ENCODE measurements around the gene LRRC39. TPM values are rescaled to one million over a fixed set of nuclear protein-coding genes. Genes with fewer than 3 reads are reported as not detected.

The LRRC39 gene
- 1 to 10 TPM in 1 of 4 donors, under 1 TPM in 3; 0.45 to 3.7 (median 0.73) TPM for total RNA-seq

DNA sequence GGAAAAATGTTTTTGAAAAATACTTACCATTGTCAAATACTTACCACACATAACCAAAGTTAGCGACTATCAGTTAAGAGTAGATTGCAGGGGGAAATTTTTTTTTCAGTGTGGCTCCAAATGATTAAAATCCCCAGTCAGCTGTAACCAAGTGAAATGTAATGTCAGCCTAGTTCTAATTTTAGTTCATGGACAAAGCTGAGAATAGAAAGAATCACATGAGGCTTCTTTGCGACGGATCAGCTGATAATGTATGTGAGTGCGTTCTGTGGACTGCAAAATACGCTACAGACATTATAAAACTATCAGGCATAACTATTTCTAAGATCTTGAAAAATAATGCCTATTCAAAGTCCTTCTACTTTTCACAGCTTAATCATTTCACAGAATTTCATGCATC lies at the start of gene LRRC39:
LRRC39 (minus strand) TSS at position 166 of the 400 bp plus-strand sequence. CDS start 9,740 bp downstream, outside the sequence.
- Histone ChIP-seq H3K4me3 (no peak within 1 kb of the TSS), H3K9me3 (no peaks in the 10 kb centered on the region), H3K27me3 (no peaks in the 10 kb centered on the region), H3K36me3 (no peaks in the 10 kb centered on the region), H3K4me1 (no peaks in the 10 kb centered on the region), H3K27ac (no peak within 1 kb of the TSS)
- WGBS = 69% methylated on average over 5 of the region's 5 CpGs
- TF ChIP-seq POLR2A (IDR thresholded peaks at IDR 0.05) (no peak), EP300 (IDR thresholded peaks at IDR 0.05) (no peak), POLR2AphosphoS5 (IDR thresholded peaks at IDR 0.05) (no peak)
- TF ChIP-seq, protein P1, sequence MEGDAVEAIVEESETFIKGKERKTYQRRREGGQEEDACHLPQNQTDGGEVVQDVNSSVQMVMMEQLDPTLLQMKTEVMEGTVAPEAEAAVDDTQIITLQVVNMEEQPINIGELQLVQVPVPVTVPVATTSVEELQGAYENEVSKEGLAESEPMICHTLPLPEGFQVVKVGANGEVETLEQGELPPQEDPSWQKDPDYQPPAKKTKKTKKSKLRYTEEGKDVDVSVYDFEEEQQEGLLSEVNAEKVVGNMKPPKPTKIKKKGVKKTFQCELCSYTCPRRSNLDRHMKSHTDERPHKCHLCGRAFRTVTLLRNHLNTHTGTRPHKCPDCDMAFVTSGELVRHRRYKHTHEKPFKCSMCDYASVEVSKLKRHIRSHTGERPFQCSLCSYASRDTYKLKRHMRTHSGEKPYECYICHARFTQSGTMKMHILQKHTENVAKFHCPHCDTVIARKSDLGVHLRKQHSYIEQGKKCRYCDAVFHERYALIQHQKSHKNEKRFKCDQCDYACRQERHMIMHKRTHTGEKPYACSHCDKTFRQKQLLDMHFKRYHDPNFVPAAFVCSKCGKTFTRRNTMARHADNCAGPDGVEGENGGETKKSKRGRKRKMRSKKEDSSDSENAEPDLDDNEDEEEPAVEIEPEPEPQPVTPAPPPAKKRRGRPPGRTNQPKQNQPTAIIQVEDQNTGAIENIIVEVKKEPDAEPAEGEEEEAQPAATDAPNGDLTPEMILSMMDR (IDR thresholded peaks at IDR 0.05) = no peak
- no peak for DNase-seq (ENCODE audit: low spot score in 2 of 2)

GRCh38 chr1:100222428-100222827 lies 44.4 kb upstream of the LRRC39 start:
- no peak overlapping the region for H3K27ac ChIP-seq
- DNase-seq (ENCODE audit: low spot score in 2 of 2) = no peak
- no peaks in the 10 kb centered on the region for H3K4me1 ChIP-seq
- no peak overlapping the region for H3K4me3 ChIP-seq
- H3K9me3 ChIP-seq = no peaks in the 10 kb centered on the region
- H3K36me3 ChIP-seq = peaks cover 21% of the 10 kb centered on the region
- no peaks in the 10 kb centered on the region for H3K27me3 ChIP-seq
- TF ChIP-seq, protein P1 (IDR thresholded peaks at IDR 0.05) = no peak
- TF ChIP-seq POLR2AphosphoS5 (IDR thresholded peaks at IDR 0.05) = no peak
- no peak for TF ChIP-seq POLR2A (IDR thresholded peaks at IDR 0.05)
- TF ChIP-seq EP300 (IDR thresholded peaks at IDR 0.05) = no peak

- Histone ChIP-seq H3K27ac (no peak overlapping the region), H3K4me3 (no peak overlapping the region), H3K9me3 (no peaks in the 10 kb centered on the region), H3K36me3 (peaks cover 36% of the 10 kb centered on the region), H3K4me1 (no peaks in the 10 kb centered on the region), H3K27me3 (no peaks in the 10 kb centered on the region)
- TF ChIP-seq EP300 (IDR thresholded peaks at IDR 0.05) (no peak), POLR2A (IDR thresholded peaks at IDR 0.05) (no peak), POLR2AphosphoS5 (IDR thresholded peaks at IDR 0.05) (no peak)
- TF ChIP-seq, protein P1 (IDR thresholded peaks at IDR 0.05) = no peak
- DNase-seq (ENCODE audit: low spot score in 2 of 2) = no peak
- 100% methylated on average over 2 of the region's 2 CpGs for WGBS
Measured at GRCh38 chr1:100219883-100220282, 41.8 kb upstream of the LRRC39 start.

DNA sequence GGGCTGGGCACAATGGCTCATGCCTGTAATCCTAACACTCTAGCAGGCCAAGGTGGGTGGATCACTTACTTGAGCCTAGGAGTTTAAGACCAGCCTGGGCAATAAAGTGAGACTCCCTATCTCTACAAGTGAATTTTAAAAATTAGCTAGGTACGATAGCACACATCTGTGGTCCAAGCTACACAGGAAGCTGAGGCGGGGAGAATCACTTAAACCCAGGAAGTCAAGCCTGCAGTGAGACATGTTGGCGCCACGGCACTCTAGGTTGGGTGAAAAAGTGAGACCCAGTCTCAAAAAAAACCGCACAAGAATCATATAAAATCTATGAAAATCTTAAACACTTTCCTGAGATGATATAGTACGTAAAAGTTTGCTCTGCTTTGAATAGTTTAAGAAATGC lies 41.4 kb upstream of the LRRC39 start:
- Histone ChIP-seq H3K4me3 (no peak overlapping the region), H3K27ac (no peak overlapping the region), H3K36me3 (peaks cover 40% of the 10 kb centered on the region), H3K9me3 (no peaks in the 10 kb centered on the region), H3K4me1 (no peaks in the 10 kb centered on the region), H3K27me3 (no peaks in the 10 kb centered on the region)
- 95% methylated on average over 5 of the region's 6 CpGs for WGBS
- no peak for DNase-seq (ENCODE audit: low spot score in 2 of 2)
- TF ChIP-seq, protein P1 (IDR thresholded peaks at IDR 0.05) = no peak
- TF ChIP-seq EP300 (IDR thresholded peaks at IDR 0.05) (no peak), POLR2AphosphoS5 (IDR thresholded peaks at IDR 0.05) (no peak), POLR2A (IDR thresholded peaks at IDR 0.05) (no peak)

- H3K4me3 ChIP-seq = no peak overlapping the region
- no peak for TF ChIP-seq POLR2A (IDR thresholded peaks at IDR 0.05)
- no peak for TF ChIP-seq POLR2AphosphoS5 (IDR thresholded peaks at IDR 0.05)
- TF ChIP-seq, protein P1 (IDR thresholded peaks at IDR 0.05) = no peak
- no peak for TF ChIP-seq EP300 (IDR thresholded peaks at IDR 0.05)
- no peaks in the 10 kb centered on the region for H3K4me1 ChIP-seq
- 42% methylated on average over 2 of the region's 2 CpGs for WGBS
- H3K27me3 ChIP-seq = no peaks in the 10 kb centered on the region
- no peak for DNase-seq (ENCODE audit: low spot score in 2 of 2)
- no peaks in the 10 kb centered on the region for H3K9me3 ChIP-seq
- H3K27ac ChIP-seq = no peak overlapping the region
- peaks cover 56% of the 10 kb centered on the region for H3K36me3 ChIP-seq
Measured at GRCh38 chr1:100217834-100218233, 39.8 kb upstream of the LRRC39 start.

Data from suprapubic skin (tissue), 4 donors.